GM18508 (cell line): Measurements from ENCODE around the gene MTERF1.
"Not testable (repeated sequence)": the region's sequence is repeated elsewhere in the genome, so short reads cannot be mapped to it uniquely, and the experiment has no call there.

Experiments used
- ATAC-seq: cut with Tn5 transposase; IDR thresholded peaks from one replicate; pipeline ENCODE4 v1.9.1; 2021; ENCODE audit warnings: moderate number of reproducible peaks; ENCODE audit not compliant: insufficient read depth, unreplicated experiment

The MTERF1 gene

GRCh38 chr7:91887336-91888213 lies 7.1 kb upstream of the MTERF1 start:
- not testable (repeated sequence) for ATAC-seq

GRCh38 chr7:91883676-91884362 lies 3.3 kb upstream of the MTERF1 start:
- no peak for ATAC-seq

- ATAC-seq, result no peak
Observed at GRCh38 chr7:91880016-91880412, 488 bp downstream of the MTERF1 start.

GRCh38 chr7:91876391-91877133 lies 3.9 kb downstream of the MTERF1 start:
- no peak for ATAC-seq

GRCh38 chr7:91875851-91876250 lies 4.7 kb downstream of the MTERF1 start:
- ATAC-seq, result no peak

- no peak for ATAC-seq
Observed at GRCh38 chr7:91872928-91873327, 7.6 kb downstream of the MTERF1 start.

- ATAC-seq, result no peak
Observed at GRCh38 chr7:91872069-91872468, 8.4 kb downstream of the MTERF1 start.

- no peak for ATAC-seq
Observed at GRCh38 chr7:91869661-91870060, 10.8 kb downstream of the MTERF1 start.

GRCh38 chr7:91866599-91867148 lies 13.8 kb downstream of the MTERF1 start:
- ATAC-seq, result no peak

GRCh38 chr7:91865511-91865910 lies 15.0 kb downstream of the MTERF1 start:
- no peak for ATAC-seq

GRCh38 chr7:91864604-91865003 lies 15.9 kb downstream of the MTERF1 start:
- not testable (repeated sequence) for ATAC-seq

GRCh38 chr7:91864070-91864469 lies 16.4 kb downstream of the MTERF1 start:
- ATAC-seq, result no peak

- ATAC-seq, result no peak
Observed at GRCh38 chr7:91852263-91852741, 28.2 kb downstream of the MTERF1 start.

- ATAC-seq, result no peak
Observed at GRCh38 chr7:91850455-91850854, 30.0 kb downstream of the MTERF1 start.

- ATAC-seq, result no peak
Observed at GRCh38 chr7:91847876-91848588, 32.5 kb downstream of the MTERF1 start.

- ATAC-seq, result no peak
Observed at GRCh38 chr7:91847231-91847630, 33.3 kb downstream of the MTERF1 start.

GRCh38 chr7:91846436-91846835 lies 34.1 kb downstream of the MTERF1 start:
- no peak for ATAC-seq

- no peak for ATAC-seq
Observed at GRCh38 chr7:91843831-91844230, 36.7 kb downstream of the MTERF1 start.

- no peak for ATAC-seq
Observed at GRCh38 chr7:91838439-91838838, 42.1 kb downstream of the MTERF1 start.
